ES-I3 (cell line): Measurements from ENCODE around the gene TOLLIP.
"Not testable (repeated sequence)": the region's sequence is repeated elsewhere in the genome, so short reads cannot be mapped to it uniquely, and the experiment has no call there.

Source experiments
- H3K36me3 ChIP-seq: 2 replicates; pipeline ENCODE4 v1.6.1; 2013; ENCODE audit warnings: mild to moderate bottlenecking, low read length, control low read depth, moderate library complexity; ENCODE audit not compliant: insufficient read depth
- H3K4me1 ChIP-seq: 2 replicates; pipeline ENCODE4 v1.6.1; 2013; ENCODE audit warnings: mild to moderate bottlenecking, control low read depth, low read length; ENCODE audit not compliant: insufficient read depth
- H3K9ac ChIP-seq: 2 replicates; pipeline ENCODE4 v1.6.1; 2013; ENCODE audit warnings: low read depth, mild to moderate bottlenecking, low read length, moderate library complexity
- H3K9me3 ChIP-seq: 2 replicates; pipeline ENCODE4 v1.6.1; 2013; ENCODE audit warnings: mild to moderate bottlenecking, low read length, moderate library complexity; ENCODE audit not compliant: control insufficient read depth, insufficient read depth

TOLLIP gene

GRCh38 chr11:1243521-1243920 lies 65.9 kb downstream of the TOLLIP start:
- H3K36me3 ChIP-seq, H3K4me1 ChIP-seq, H3K9me3 ChIP-seq, H3K9ac ChIP-seq: not testable (repeated sequence)

- H3K36me3 ChIP-seq, H3K9ac ChIP-seq, H3K9me3 ChIP-seq, H3K4me1 ChIP-seq: not testable (repeated sequence)
Observed at GRCh38 chr11:1242751-1243150, 66.7 kb downstream of the TOLLIP start.

GRCh38 chr11:1242289-1242688 lies 67.1 kb downstream of the TOLLIP start:
- no peaks in the 10 kb centered on the region for H3K4me1 ChIP-seq

GRCh38 chr11:1241706-1242105 lies 67.7 kb downstream of the TOLLIP start:
- Histone ChIP-seq H3K9me3 (no peaks in the 10 kb centered on the region), H3K9ac (no peak overlapping the region), H3K36me3 (no peaks in the 10 kb centered on the region), H3K4me1 (no peaks in the 10 kb centered on the region)

More at GRCh38 chr11:1242289-1242688, 67.1 kb downstream of the TOLLIP start:
- no peak overlapping the region for H3K9ac ChIP-seq
- no peaks in the 10 kb centered on the region for H3K9me3 ChIP-seq
- no peaks in the 10 kb centered on the region for H3K36me3 ChIP-seq

GRCh38 chr11:1240771-1241170 lies 68.7 kb downstream of the TOLLIP start:
- no peaks in the 10 kb centered on the region for H3K4me1 ChIP-seq
- H3K9me3 ChIP-seq = no peaks in the 10 kb centered on the region
- no peak overlapping the region for H3K9ac ChIP-seq
- no peaks in the 10 kb centered on the region for H3K36me3 ChIP-seq

- Histone ChIP-seq H3K9me3 (no peaks in the 10 kb centered on the region), H3K4me1 (no peaks in the 10 kb centered on the region), H3K9ac (no peak overlapping the region), H3K36me3 (no peaks in the 10 kb centered on the region)
Observed at GRCh38 chr11:1239596-1240205, 69.7 kb downstream of the TOLLIP start.

GRCh38 chr11:1238767-1239595 lies 70.5 kb downstream of the TOLLIP start:
- Histone ChIP-seq H3K9ac (no peak overlapping the region), H3K9me3 (no peaks in the 10 kb centered on the region), H3K4me1 (no peaks in the 10 kb centered on the region), H3K36me3 (no peaks in the 10 kb centered on the region)

- no peaks in the 10 kb centered on the region for H3K9me3 ChIP-seq
- H3K36me3 ChIP-seq = no peaks in the 10 kb centered on the region
- H3K4me1 ChIP-seq = no peaks in the 10 kb centered on the region
- no peak overlapping the region for H3K9ac ChIP-seq
Observed at GRCh38 chr11:1237851-1238250, 71.6 kb downstream of the TOLLIP start.

- Histone ChIP-seq H3K4me1 (no peaks in the 10 kb centered on the region), H3K9me3 (no peaks in the 10 kb centered on the region), H3K36me3 (no peaks in the 10 kb centered on the region), H3K9ac (no peak overlapping the region)
Observed at GRCh38 chr11:1237128-1237580, 72.3 kb downstream of the TOLLIP start.

GRCh38 chr11:1236316-1237127 lies 72.9 kb downstream of the TOLLIP start:
- Histone ChIP-seq H3K9me3 (no peaks in the 10 kb centered on the region), H3K36me3 (no peaks in the 10 kb centered on the region), H3K4me1 (no peaks in the 10 kb centered on the region), H3K9ac (no peak overlapping the region)

- no peak overlapping the region for H3K9ac ChIP-seq
- no peaks in the 10 kb centered on the region for H3K9me3 ChIP-seq
- H3K36me3 ChIP-seq = no peaks in the 10 kb centered on the region
- H3K4me1 ChIP-seq = no peaks in the 10 kb centered on the region
Observed at GRCh38 chr11:1235901-1236315, 73.5 kb downstream of the TOLLIP start.

- Histone ChIP-seq H3K36me3 (no peaks in the 10 kb centered on the region), H3K9me3 (no peaks in the 10 kb centered on the region), H3K4me1 (no peaks in the 10 kb centered on the region), H3K9ac (no peak overlapping the region)
Observed at GRCh38 chr11:1235306-1235900, 74.0 kb downstream of the TOLLIP start.

- H3K9ac ChIP-seq = no peak overlapping the region
- H3K4me1 ChIP-seq = no peaks in the 10 kb centered on the region
- no peaks in the 10 kb centered on the region for H3K9me3 ChIP-seq
- H3K36me3 ChIP-seq = no peaks in the 10 kb centered on the region
Observed at GRCh38 chr11:1234771-1235305, 74.6 kb downstream of the TOLLIP start.

GRCh38 chr11:1234054-1234720 lies 75.2 kb downstream of the TOLLIP start:
- Histone ChIP-seq H3K9me3 (no peaks in the 10 kb centered on the region), H3K4me1 (no peaks in the 10 kb centered on the region), H3K36me3 (no peaks in the 10 kb centered on the region), H3K9ac (no peak overlapping the region)
